Uterus (tissue), 4 donors: ENCODE results near the gene EIF3B. TPM values are rescaled to one million over a fixed set of nuclear protein-coding genes. Genes with fewer than 3 reads are reported as not detected.

Source experiments
- DNase-seq, 2 donors: peaks; one replicate each; pipeline ENCODE4 v3.0.0-alpha.2; 2019 to 2020
- H3K27ac ChIP-seq, 2 donors: fragments of 200-600 bp; sonication (generic); 1 replicate in 1 of 2; 2 replicates in 1 of 2; pipeline ENCODE4 v1.5.1; 2016 to 2018
- H3K27me3 ChIP-seq, 2 donors: fragments of 200-600 bp; sonication (generic); one replicate each; pipeline ENCODE4 v1.5.1; 2018 to 2019; ENCODE audit warnings: control low read depth in 1 of 2
- H3K36me3 ChIP-seq, 2 donors: fragments of 200-600 bp; sonication (generic); one replicate each; pipeline ENCODE4 v1.5.1; 2019; ENCODE audit warnings: control low read depth in 1 of 2
- H3K4me1 ChIP-seq, 2 donors: fragments of 200-600 bp; sonication (generic); one replicate each; pipeline ENCODE4 v1.5.1; 2018 to 2019; ENCODE audit warnings: control low read depth in 1 of 2
- H3K4me3 ChIP-seq, 2 donors: fragments of 200-600 bp; sonication (generic); 1 replicate in 1 of 2; 2 replicates in 1 of 2; pipeline ENCODE4 v1.5.1; 2018 to 2019; ENCODE audit warnings: mild to moderate bottlenecking in 1 of 2
- H3K9me3 ChIP-seq, 2 donors: fragments of 200-600 bp; sonication (generic); one replicate each; pipeline ENCODE4 v1.5.1; 2019; ENCODE audit warnings: control low read depth in 1 of 2
- POLR2A ChIP-seq, 2 donors: fragments of 450-650 bp; IDR thresholded peaks; one replicate each; pipeline ENCODE4 v1.6.1; 2016; ENCODE audit warnings: antibody characterized with exemption in 2 of 2, mild to moderate bottlenecking in 1 of 2, moderate library complexity in 1 of 2
- intact Hi-C: fragments of 100-400 bp; cut with DNase I; formaldehyde crosslinking; loops from one replicate; pipeline ENCODE4 v1.15.1; 2023; ENCODE audit warnings: low total_unique reads
- total RNA-seq, 4 donors: library from RNA; depleted of rRNA in 3 of 4; stranded (reverse); fragments of >200 nt in 3 of 4; gene quantifications; one replicate each; pipeline versions ENCODE4 v1.1.0 to v1.2.4, GENCODE V29; 2014 to 2023
- TF ChIP-seq, protein P1 (sequence below), 4 experiments: fragments of 200-600 bp in 2 of 4; fragments of 450-650 bp in 2 of 4; sonication (generic) in 2 of 4; IDR thresholded peaks; one replicate each; pipeline ENCODE4 v1.5.1; 2016 to 2019; ENCODE audit warnings: antibody characterized with exemption in 4 of 4, mild to moderate bottlenecking in 2 of 4, moderate library complexity in 1 of 4
- donor health status: DM: yes; HTN: yes; CAD: no.

The EIF3B gene
- total RNA-seq, 4 donors from 2014 or later: 67.6 to 155 (median 95.2) TPM

- DNase-seq: no peak
- Histone ChIP-seq H3K27me3 (no peaks in the 10 kb centered on the region), H3K27ac (peak overlapping the region; percentile 75 to 82), H3K9me3 (no peaks in the 10 kb centered on the region), H3K36me3 (no peaks in the 10 kb centered on the region), H3K4me3 (peak overlapping the region; percentile 73 to 93), H3K4me1 (peaks cover 0 to 7% of the 10 kb centered on the region in 2 donors)
- intact Hi-C loops: no loop called here
- TF ChIP-seq, protein P1, sequence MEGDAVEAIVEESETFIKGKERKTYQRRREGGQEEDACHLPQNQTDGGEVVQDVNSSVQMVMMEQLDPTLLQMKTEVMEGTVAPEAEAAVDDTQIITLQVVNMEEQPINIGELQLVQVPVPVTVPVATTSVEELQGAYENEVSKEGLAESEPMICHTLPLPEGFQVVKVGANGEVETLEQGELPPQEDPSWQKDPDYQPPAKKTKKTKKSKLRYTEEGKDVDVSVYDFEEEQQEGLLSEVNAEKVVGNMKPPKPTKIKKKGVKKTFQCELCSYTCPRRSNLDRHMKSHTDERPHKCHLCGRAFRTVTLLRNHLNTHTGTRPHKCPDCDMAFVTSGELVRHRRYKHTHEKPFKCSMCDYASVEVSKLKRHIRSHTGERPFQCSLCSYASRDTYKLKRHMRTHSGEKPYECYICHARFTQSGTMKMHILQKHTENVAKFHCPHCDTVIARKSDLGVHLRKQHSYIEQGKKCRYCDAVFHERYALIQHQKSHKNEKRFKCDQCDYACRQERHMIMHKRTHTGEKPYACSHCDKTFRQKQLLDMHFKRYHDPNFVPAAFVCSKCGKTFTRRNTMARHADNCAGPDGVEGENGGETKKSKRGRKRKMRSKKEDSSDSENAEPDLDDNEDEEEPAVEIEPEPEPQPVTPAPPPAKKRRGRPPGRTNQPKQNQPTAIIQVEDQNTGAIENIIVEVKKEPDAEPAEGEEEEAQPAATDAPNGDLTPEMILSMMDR (IDR thresholded peaks at IDR 0.05): no peak
These were observed 50.1 kb downstream of the EIF3B start for GRCh38 chr7:2404714-2405119.

- intact Hi-C loops: no loop called here
- Histone ChIP-seq H3K4me3 (no peak overlapping the region), H3K4me1 (peaks cover 0 to 7% of the 10 kb centered on the region in 2 donors)
These were observed 50.6 kb downstream of the EIF3B start for GRCh38 chr7:2405201-2405600.

DNA sequence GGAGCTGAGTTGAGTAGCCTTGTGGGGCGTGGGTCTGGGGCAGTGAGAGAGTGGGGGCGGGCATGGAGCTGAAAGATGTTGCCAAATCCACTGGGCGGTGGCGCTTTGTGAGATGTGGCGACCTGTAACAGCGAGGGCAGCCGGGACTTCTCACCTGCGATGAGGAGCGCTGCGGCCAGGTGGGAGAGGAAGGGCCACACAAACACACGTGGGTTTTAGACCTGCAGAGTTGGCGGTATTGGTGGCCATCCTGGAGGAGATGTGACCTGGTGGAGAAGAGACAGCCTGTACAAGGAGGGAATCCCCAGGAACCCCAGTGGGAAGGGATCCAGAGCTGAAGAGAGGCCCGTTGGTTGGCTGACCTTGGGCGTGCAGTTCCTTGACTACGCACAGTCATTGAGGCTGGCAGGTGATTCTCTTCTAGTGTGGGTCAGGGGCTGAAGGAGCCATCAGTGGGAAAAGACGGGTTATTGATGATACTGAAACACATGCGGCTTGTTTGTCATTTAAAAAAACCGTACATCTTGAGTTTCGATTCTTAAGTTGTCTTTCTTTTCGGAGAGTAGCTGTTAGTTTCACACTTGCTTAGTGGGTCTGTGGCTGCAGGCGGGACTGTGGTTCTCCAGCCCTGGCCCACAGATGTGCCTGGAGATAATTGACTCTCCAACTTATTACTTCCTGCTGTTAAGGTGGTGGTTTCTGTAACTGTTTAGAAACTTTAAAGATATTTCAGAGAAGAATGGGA lies 51.1 kb downstream of the EIF3B start:
- Histone ChIP-seq H3K4me1 (peaks cover 0 to 7% of the 10 kb centered on the region in 2 donors), H3K27ac (no peak overlapping the region), H3K9me3 (no peaks in the 10 kb centered on the region), H3K27me3 (no peaks in the 10 kb centered on the region), H3K4me3 (no peak overlapping the region), H3K36me3 (no peaks in the 10 kb centered on the region)
- no peak for DNase-seq
- TF ChIP-seq, protein P1 (IDR thresholded peaks at IDR 0.05): no peak
- no peak for TF ChIP-seq POLR2A (IDR thresholded peaks at IDR 0.05)
- intact Hi-C loops: no loop called here

More at GRCh38 chr7:2405201-2405600, 50.6 kb downstream of the EIF3B start:
- no peaks in the 10 kb centered on the region for H3K27me3 ChIP-seq
- H3K36me3 ChIP-seq: no peaks in the 10 kb centered on the region
- DNase-seq: no peak
- no peaks in the 10 kb centered on the region for H3K9me3 ChIP-seq
- no peak overlapping the region for H3K27ac ChIP-seq
- TF ChIP-seq, protein P1 (IDR thresholded peaks at IDR 0.05): no peak
- no peak for TF ChIP-seq POLR2A (IDR thresholded peaks at IDR 0.05)

DNA sequence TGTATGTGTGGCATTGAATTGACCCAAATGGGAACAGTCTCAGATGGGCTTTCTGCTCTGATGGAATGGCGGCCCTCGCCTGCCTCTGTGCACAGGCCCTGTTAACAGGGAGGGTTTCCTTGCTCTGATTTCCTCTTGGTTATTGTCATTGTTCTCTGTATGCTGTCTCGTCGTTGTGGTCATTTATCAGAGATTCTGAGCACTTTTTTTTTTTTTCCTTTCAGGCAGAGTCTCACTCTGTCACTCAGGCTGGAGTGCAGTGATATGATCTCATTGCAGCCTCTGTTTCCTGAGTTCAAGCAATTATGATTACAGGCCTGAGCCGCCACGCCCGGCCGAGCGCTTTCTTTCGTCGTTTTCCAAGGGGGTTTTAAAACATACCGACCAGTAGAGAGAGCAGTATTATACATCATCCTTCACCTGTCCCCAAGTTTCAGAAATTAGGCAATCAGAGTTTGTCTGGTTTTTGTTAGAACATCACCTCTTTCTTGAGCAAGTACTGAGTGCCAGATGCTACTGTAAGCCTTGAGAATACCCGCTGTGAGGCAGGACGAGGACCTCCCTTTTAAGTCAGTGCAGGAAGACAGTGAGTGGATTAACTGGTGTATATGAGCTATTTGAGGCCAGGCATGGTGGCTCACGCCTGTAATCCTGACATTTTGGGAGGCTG lies 55.3 kb downstream of the EIF3B start:
- Histone ChIP-seq H3K4me1 (peaks cover 0 to 11% of the 10 kb centered on the region in 2 donors), H3K9me3 (no peaks in the 10 kb centered on the region), H3K27ac (peak overlapping the region; percentile 33 to 60), H3K4me3 (no peak overlapping the region), H3K27me3 (no peaks in the 10 kb centered on the region), H3K36me3 (no peaks in the 10 kb centered on the region)
- no peak for DNase-seq
- intact Hi-C loops: no loop called here
- TF ChIP-seq POLR2A (IDR thresholded peaks at IDR 0.05): no peak
- TF ChIP-seq, protein P1 (IDR thresholded peaks at IDR 0.05): no peak

DNA sequence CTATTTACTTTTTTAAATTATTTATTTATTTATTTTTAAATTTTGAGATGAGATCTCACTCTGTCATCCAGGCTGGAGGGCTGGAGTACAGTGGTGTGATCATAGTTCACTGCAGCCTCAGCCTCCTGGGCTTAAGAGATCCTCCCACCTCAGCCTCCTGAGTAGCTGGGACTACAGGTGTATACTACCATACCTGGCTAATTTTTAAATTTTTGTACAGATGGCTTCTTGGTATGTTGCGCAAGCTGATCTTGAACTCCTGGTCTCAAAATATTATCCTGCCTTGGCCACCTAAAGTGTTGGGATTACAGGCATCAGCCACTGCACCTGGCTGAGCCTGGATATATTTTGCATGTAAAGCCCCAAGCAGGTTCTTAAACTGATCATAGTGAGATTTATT lies 56.4 kb downstream of the EIF3B start:
- Histone ChIP-seq H3K36me3 (no peaks in the 10 kb centered on the region), H3K27ac (peak overlapping the region in 1 of 2 donors; percentile 60), H3K4me1 (peaks cover 0 to 4% of the 10 kb centered on the region in 2 donors), H3K9me3 (no peaks in the 10 kb centered on the region), H3K4me3 (no peak overlapping the region), H3K27me3 (no peaks in the 10 kb centered on the region)
- no peak for TF ChIP-seq POLR2A (IDR thresholded peaks at IDR 0.05)
- TF ChIP-seq, protein P1 (IDR thresholded peaks at IDR 0.05): no peak
- DNase-seq: no peak
- intact Hi-C loops: no loop called here
